A673 (cell line): ENCODE measurements around the gene CAMK2A. TPM values are rescaled to one million over a fixed set of nuclear protein-coding genes. Genes with fewer than 3 reads are reported as not detected.

ENCODE experiments used
- BruUV-seq: library from RNA; stranded (reverse); fragments of 400-500 nt; replicated peaks from 2 replicates; lab custom pipeline; 2021; lab: Mats Ljungman, UMichigan
- CTCF ChIA-PET: fragments of 300-600 bp; sonication (Branson Sonifier 250); formaldehyde crosslinking; loops from one replicate; lab custom pipeline; 2022; ENCODE audit warnings: antibody characterized with exemption; lab: Charles Lee
- POLR2A ChIA-PET: fragments of 300-600 bp; sonication (Branson Sonifier 250); formaldehyde crosslinking; loops from one replicate; lab custom pipeline; 2022; ENCODE audit warnings: antibody characterized with exemption; ENCODE audit not compliant: low non-redundant PET; lab: Charles Lee
- DNase-seq: peaks from one replicate; pipeline ENCODE4 v3.0.0-alpha.2; 2015; ENCODE audit warnings: low spot score
- H3K27ac ChIP-seq: fragments of 200-600 bp; sonication (generic); 2 replicates; pipeline ENCODE4 v1.5.1; 2016; ENCODE audit warnings: mixed run types, low read depth, mild to moderate bottlenecking, mixed read lengths, antibody characterized with exemption, low read length; ENCODE audit not compliant: poor library complexity, severe bottlenecking
- H3K27me3 ChIP-seq: fragments of 200-600 bp; sonication (generic); replicated peaks from 2 replicates; pipeline ENCODE4 v1.6.1; 2017; ENCODE audit warnings: mixed run types, low read depth, mild to moderate bottlenecking, mixed read lengths, antibody characterized with exemption, low read length; ENCODE audit not compliant: insufficient read depth, poor library complexity
- H3K36me3 ChIP-seq: fragments of 200-600 bp; sonication (generic); 2 replicates; pipeline ENCODE4 v1.6.1; 2016; ENCODE audit warnings: mixed run types, mild to moderate bottlenecking, mixed read lengths, antibody characterized with exemption, low read length; ENCODE audit not compliant: insufficient read depth, poor library complexity, severe bottlenecking
- H3K4me1 ChIP-seq: fragments of 200-600 bp; sonication (generic); 2 replicates; pipeline ENCODE4 v1.6.1; 2017; ENCODE audit warnings: mixed run types, mild to moderate bottlenecking, mixed read lengths, antibody characterized with exemption, low read length; ENCODE audit not compliant: insufficient read depth, poor library complexity, severe bottlenecking
- H3K4me3 ChIP-seq: fragments of 200-600 bp; sonication (generic); 2 replicates; pipeline ENCODE4 v1.5.1; 2016; ENCODE audit warnings: low read depth, mixed run types, mild to moderate bottlenecking, mixed read lengths, low read length; ENCODE audit not compliant: poor library complexity, severe bottlenecking
- H3K9me3 ChIP-seq: fragments of 200-600 bp; sonication (generic); 2 replicates; pipeline ENCODE4 v1.6.1; 2016; ENCODE audit warnings: mixed run types, low read depth, mild to moderate bottlenecking, mixed read lengths, antibody characterized with exemption, low read length; ENCODE audit not compliant: poor library complexity, severe bottlenecking
- EZH2 ChIP-seq: fragments of 200-600 bp; sonication (generic); IDR thresholded peaks from 2 replicates; pipeline ENCODE4 v1.6.1; 2017; ENCODE audit warnings: borderline replicate concordance, low read depth, mild to moderate bottlenecking, mixed read lengths, antibody characterized with exemption, low read length; ENCODE audit not compliant: poor library complexity, severe bottlenecking
- intact Hi-C: fragments of 100-400 bp; cut with micrococcal nuclease; formaldehyde crosslinking; loops from one replicate; pipeline ENCODE4 v1.10.0; 2022; ENCODE audit not compliant: unreplicated experiment
- total RNA-seq: library from RNA; stranded (reverse); gene quantifications from 2 replicates; pipeline ENCODE4 v1.2.3, GENCODE V29; 2021
- TF ChIP-seq, protein P1 (sequence below): fragments of 300-800, 200-600 bp; sonication (generic); conservative IDR thresholded peaks from 2 replicates; pipeline ENCODE4 v1.5.1; 2017; ENCODE audit warnings: low read depth, mild to moderate bottlenecking, antibody characterized with exemption, low read length, moderate library complexity, mixed read lengths

Gene CAMK2A
- total RNA-seq, 1 experiment from 2014 or later: not detected

GRCh38 chr5:150295741-150296486 lies 6.3 kb upstream of the CAMK2A start:
- Histone ChIP-seq H3K27ac (no peak overlapping the region), H3K36me3 (no peaks in the 10 kb centered on the region), H3K9me3 (no peaks in the 10 kb centered on the region), H3K4me3 (no peak overlapping the region), H3K4me1 (peaks cover 24% of the 10 kb centered on the region), H3K27me3 (no peaks in the 10 kb centered on the region)
- ChIA-PET CTCF (no interaction called here), POLR2A (interaction anchor here (0.6 kb wide), 1 partner anchor 392 kb away, joined by 17 read pairs; no protein-coding TSS in a partner anchor)
- no peak for TF ChIP-seq EZH2
- TF ChIP-seq, protein P1, sequence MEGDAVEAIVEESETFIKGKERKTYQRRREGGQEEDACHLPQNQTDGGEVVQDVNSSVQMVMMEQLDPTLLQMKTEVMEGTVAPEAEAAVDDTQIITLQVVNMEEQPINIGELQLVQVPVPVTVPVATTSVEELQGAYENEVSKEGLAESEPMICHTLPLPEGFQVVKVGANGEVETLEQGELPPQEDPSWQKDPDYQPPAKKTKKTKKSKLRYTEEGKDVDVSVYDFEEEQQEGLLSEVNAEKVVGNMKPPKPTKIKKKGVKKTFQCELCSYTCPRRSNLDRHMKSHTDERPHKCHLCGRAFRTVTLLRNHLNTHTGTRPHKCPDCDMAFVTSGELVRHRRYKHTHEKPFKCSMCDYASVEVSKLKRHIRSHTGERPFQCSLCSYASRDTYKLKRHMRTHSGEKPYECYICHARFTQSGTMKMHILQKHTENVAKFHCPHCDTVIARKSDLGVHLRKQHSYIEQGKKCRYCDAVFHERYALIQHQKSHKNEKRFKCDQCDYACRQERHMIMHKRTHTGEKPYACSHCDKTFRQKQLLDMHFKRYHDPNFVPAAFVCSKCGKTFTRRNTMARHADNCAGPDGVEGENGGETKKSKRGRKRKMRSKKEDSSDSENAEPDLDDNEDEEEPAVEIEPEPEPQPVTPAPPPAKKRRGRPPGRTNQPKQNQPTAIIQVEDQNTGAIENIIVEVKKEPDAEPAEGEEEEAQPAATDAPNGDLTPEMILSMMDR: no peak
- intact Hi-C loops: no loop called here
- DNase-seq: no peak
- BruUV-seq: no TSS peak

GRCh38 chr5:150295172-150295634 lies 5.6 kb upstream of the CAMK2A start:
- POLR2A ChIA-PET: no interaction called here
- intact Hi-C loops: no loop called here
- TF ChIP-seq, protein P1: no peak
- no peak for TF ChIP-seq EZH2
- CTCF ChIA-PET: no interaction called here
- no peaks in the 10 kb centered on the region for H3K36me3 ChIP-seq
- H3K4me1 ChIP-seq: peaks cover 21% of the 10 kb centered on the region
- peak overlapping the region; percentile 71 for H3K27ac ChIP-seq
- no peaks in the 10 kb centered on the region for H3K9me3 ChIP-seq
- H3K4me3 ChIP-seq: no peak overlapping the region
- H3K27me3 ChIP-seq: no peaks in the 10 kb centered on the region
- peak; percentile 67 for DNase-seq
- BruUV-seq: no TSS peak

DNA sequence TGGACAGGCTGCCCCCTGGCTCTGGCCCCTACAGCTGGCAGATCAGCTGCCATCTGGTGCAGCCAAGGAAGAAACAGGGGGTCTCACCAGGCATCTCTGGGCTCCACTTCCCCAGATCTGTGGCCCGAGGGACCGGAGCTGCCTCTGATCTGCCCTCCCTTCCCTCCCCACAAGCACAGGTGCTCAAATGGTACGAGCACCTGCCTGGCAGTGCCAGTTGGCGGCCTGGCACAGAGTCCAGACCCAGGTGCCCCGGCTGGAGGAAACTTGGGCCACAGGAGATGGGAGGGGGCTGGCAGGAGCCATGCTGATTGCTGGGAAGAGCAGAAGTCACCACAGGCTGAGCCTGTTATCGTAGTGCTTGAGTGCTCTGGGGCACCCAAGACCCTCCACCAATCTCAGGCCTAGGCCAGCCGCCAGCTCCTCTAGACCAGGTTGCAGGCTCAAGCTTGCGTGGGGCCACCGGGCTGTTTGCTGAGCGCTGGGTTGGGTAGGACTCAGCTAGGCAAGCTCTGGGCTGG lies 5.0 kb upstream of the CAMK2A start:
- intact Hi-C loops: no loop called here

More for the DNA sequence above, 5.0 kb upstream of the CAMK2A start:
- Histone ChIP-seq H3K4me1 (peaks cover 21% of the 10 kb centered on the region), H3K9me3 (no peaks in the 10 kb centered on the region), H3K27ac (peak overlapping the region; percentile 71), H3K27me3 (no peaks in the 10 kb centered on the region), H3K36me3 (no peaks in the 10 kb centered on the region), H3K4me3 (no peak overlapping the region)
- TF ChIP-seq, protein P1: no peak
- no peak for TF ChIP-seq EZH2
- BruUV-seq: no TSS peak
- POLR2A ChIA-PET: no interaction called here
- no peak for DNase-seq
- CTCF ChIA-PET: no interaction called here
